GM23248 (cell line): ENCODE measurements around the gene NPAS2.

Experiments used
- EZH2 ChIP-seq: fragments of 200-600 bp; sonication (generic); IDR thresholded peaks from 2 replicates; pipeline ENCODE4 v1.6.1; 2018; ENCODE audit warnings: antibody characterized with exemption, mild to moderate bottlenecking; ENCODE audit not compliant: insufficient read depth, poor library complexity, severe bottlenecking
- EZH2phosphoT487 ChIP-seq: fragments of 200-600 bp; sonication (generic); IDR thresholded peaks from 2 replicates; pipeline ENCODE4 v1.6.1; 2018; ENCODE audit warnings: antibody characterized with exemption, moderate library complexity, mild to moderate bottlenecking, low read depth; ENCODE audit not compliant: insufficient read depth

DNA sequence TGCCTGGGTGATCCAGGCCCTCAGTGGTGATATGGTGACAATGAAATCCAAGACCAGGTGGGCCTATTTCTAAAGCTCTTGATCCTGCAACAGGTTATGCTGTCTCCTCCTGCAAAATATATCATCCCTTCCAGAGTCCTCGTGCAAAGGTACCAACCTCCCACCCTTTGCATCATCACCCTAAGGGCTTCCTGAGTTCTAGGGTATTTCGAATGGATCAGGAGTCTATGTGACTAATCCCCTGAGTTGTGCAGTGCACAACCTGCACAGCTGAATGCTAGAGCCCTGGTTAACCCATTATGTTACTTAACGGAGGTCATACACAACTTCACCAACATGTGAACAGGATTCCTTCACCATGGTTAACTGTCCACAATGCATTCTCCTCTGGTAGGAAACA is 13.4 kb upstream of the NPAS2 start:
- TF ChIP-seq EZH2, result no peak
- TF ChIP-seq EZH2phosphoT487, result no peak
